GM19455 (cell line): ENCODE results near the gene CYP26C1.

Experiments used
- ATAC-seq: cut with Tn5 transposase; IDR thresholded peaks from one replicate; pipeline ENCODE4 v1.9.1; 2021; ENCODE audit not compliant: unreplicated experiment

The CYP26C1 gene

DNA sequence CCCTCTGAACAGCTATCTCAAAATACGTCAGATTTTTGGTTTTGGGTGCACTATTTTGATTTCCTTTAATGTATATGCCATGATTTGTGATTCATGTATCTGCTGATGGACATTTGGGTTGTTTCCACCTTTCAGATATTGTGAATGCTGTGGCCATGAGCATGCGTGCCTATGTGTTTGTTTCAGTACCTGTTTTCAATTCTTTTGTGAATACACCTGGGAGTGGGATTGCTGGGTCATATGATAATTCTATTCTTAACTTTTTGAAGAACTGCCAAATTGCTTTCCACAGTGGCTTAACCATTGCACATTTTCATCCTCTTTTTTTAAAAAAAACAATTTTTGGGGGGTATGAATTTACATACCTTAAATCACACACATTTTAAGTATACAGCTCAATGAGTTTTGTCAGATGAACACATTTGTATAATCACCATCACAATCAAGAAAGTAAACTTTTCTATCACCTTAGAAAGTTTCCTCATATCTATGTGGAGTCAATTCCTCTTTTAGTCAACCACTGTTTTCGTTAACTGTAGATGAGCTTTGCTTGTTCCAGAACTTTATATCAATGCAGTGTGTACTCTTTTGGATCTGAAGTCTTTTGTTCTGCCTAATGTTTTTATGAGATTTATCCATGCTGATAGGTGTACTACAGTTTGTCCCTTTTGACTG lies 50.0 kb downstream of the CYP26C1 start:
- peak; percentile 56 for ATAC-seq

DNA sequence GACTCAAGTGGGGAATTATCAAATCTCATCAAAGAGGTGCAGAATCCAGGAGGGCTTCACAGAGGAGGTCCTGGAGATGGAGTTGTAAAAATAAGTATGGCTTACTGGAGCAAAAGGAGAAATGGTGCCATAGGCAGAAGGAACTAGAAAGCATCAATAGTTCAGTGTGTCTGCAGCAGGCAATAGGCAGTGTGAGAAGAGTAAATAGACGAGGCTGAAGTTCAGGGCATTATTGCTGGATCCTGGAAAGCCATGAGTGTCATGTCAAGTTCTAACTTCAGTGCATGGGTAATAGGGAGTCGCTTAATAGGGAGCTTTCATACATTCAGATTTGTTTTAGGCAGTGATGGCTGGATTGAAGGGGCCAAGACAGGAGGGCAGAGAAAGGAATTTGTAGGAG lies 52.4 kb downstream of the CYP26C1 start:
- no peak for ATAC-seq

DNA sequence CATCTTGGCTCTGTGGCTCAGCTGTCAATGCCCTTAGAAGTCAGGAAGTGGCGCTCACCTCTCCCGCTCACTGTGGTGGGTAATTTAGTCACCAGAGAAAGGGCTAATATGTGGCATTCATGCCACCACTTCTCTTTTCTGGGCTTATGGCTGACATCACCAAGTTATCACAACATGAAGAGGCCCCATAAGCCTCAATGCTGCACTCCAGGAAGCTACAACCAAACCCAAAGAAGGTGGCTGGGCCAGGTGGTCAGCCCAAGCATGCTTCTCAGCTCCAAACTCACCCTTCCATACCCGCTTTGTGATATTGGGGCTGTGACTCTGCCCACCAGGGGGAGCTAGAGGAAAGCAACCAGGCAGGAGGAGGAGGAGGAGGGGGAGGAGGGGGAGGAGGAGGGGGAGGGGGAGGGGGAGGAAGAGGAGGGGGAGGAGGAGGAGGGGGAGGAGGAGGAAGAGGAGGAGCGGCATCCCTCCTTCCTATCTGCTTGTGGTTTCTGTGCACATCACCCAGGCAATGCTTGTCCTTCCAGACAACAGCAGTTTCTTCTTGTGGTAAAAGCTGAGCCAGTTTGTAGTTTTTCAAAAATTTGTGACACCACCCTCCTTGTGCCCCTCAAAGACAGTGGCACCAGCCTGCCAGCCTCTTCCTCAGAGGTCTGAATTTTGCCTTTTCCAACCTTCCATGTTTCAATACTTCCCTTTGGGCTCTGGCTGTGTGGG lies 55.2 kb downstream of the CYP26C1 start:
- ATAC-seq: peak; percentile 68
